Spleen (tissue), 11 donors: ENCODE data around the gene IL36A. TPM values are rescaled to one million over a fixed set of nuclear protein-coding genes. Genes with fewer than 3 reads are reported as not detected.

Experiments used
- DNase-seq: peaks from one replicate; pipeline ENCODE4 v3.0.0-alpha.2; 2020
- H3K27ac ChIP-seq, 8 donors: fragments of 200-600 bp; sonication (generic) in 7 of 8; 1 replicate in 4 of 8; 2 replicates in 4 of 8; pipeline versions ENCODE4 v1.5.0 to v1.8.0; 2016 to 2021; ENCODE audit warnings: inconsistent platforms in 4 of 8, mild to moderate bottlenecking in 4 of 8, moderate library complexity in 1 of 8
- H3K27me3 ChIP-seq, 7 donors: fragments of 200-600 bp; sonication (generic) in 6 of 7; replicated peaks in 1 of 7; 1 replicate in 4 of 7; 2 replicates in 3 of 7; pipeline versions ENCODE4 v1.5.0 to v1.8.0; 2016 to 2021; ENCODE audit warnings: inconsistent platforms in 3 of 7, mild to moderate bottlenecking in 1 of 7
- H3K36me3 ChIP-seq, 6 donors: fragments of 200-600 bp; sonication (generic) in 5 of 6; 1 replicate in 4 of 6; 2 replicates in 2 of 6; pipeline versions ENCODE4 v1.5.0 to v1.8.0; 2016 to 2021; ENCODE audit warnings: inconsistent platforms in 2 of 6
- H3K4me1 ChIP-seq, 6 donors: fragments of 200-600 bp; sonication (generic) in 5 of 6; 1 replicate in 3 of 6; 2 replicates in 3 of 6; pipeline versions ENCODE4 v1.5.0 to v1.8.0; 2016 to 2021; ENCODE audit warnings: inconsistent platforms in 3 of 6
- H3K4me3 ChIP-seq, 8 donors: fragments of 200-600 bp; sonication (generic) in 7 of 8; 1 replicate in 4 of 8; 2 replicates in 4 of 8; pipeline versions ENCODE4 v1.5.0 to v1.8.0; 2016 to 2021; ENCODE audit warnings: inconsistent platforms in 4 of 8, mild to moderate bottlenecking in 4 of 8, moderate library complexity in 2 of 8
- H3K9me3 ChIP-seq, 8 donors: fragments of 200-600 bp; sonication (generic) in 7 of 8; 1 replicate in 4 of 8; 2 replicates in 4 of 8; pipeline versions ENCODE4 v1.5.0 to v1.8.0; 2016 to 2021; ENCODE audit warnings: inconsistent platforms in 4 of 8
- CTCF ChIP-seq, 11 experiments: fragments of 200-600 bp in 7 of 11; fragments of 450-650 bp in 4 of 11; sonication (generic) in 4 of 11; IDR thresholded peaks in 8 of 11; conservative IDR thresholded peaks in 3 of 11; 1 replicate in 7 of 11; 2 replicates in 4 of 11; pipeline versions ENCODE4 v1.4.0 to v1.8.0; 2016 to 2021; ENCODE audit warnings: antibody characterized with exemption in 11 of 11, inconsistent platforms in 4 of 11, mild to moderate bottlenecking in 1 of 11
- POLR2A ChIP-seq, 3 donors: fragments of 450-650 bp; IDR thresholded peaks; one replicate each; pipeline ENCODE4 v1.5.1; 2017; ENCODE audit warnings: antibody characterized with exemption in 3 of 3, mild to moderate bottlenecking in 1 of 3
- POLR2AphosphoS5 ChIP-seq, 3 donors: sonication (generic); formaldehyde crosslinking; IDR thresholded peaks; one replicate each; pipeline ENCODE4 v1.5.1; 2017; ENCODE audit warnings: antibody characterized with exemption in 3 of 3
- WGBS, 5 donors: extraction: QIAGEN DNeasy Blood & Tissue Kit in 3 of 5; methylation state at CpG; one replicate each; pipeline versions ENCODE4 v1.1.5 to v1.1.7; 2013 to 2018; 5-methylcytosine and 5-hydroxymethylcytosine counted together
- intact Hi-C: fragments of 100-400 bp; cut with DNase I; formaldehyde crosslinking; loops from one replicate; pipeline ENCODE4 v1.15.0; 2023; ENCODE audit warnings: low total_unique reads
- polyA plus RNA-seq, 3 donors: library from polyadenylated mRNA; stranded (reverse); fragments of 200-250 nt; gene quantifications; one replicate each; pipeline ENCODE4 v1.2.1, GENCODE V29; 2013
- total RNA-seq, 7 donors: library from RNA; depleted of rRNA in 3 of 7; stranded (reverse); fragments of >200 nt in 3 of 7; fragmentation: NEBNext Ultra II Directional in 4 of 7; extraction: Animal tissue kit (Norgen Biotek cat#: 25700) in 4 of 7; gene quantifications; one replicate each; pipeline versions ENCODE4 v1.1.0 to v1.2.1, GENCODE V29; 2016 to 2021
- donor health status: healthy with polysubstance abuse.
- donor health status: DM: no; HTN: no; CAD: no; lungs with moderate emphysema.
- donor health status: DM: no; HTN: no; CAD: no.
- donor health status: Bipolar disorder and iron deficiency.
- donor health status: healthy.
- donor health status: DM: no; HTN: no; CAD: no.
- donor health status: DM: yes; HTN: yes; CAD: no.

IL36A gene
- total and polyA plus RNA-seq, 10 donors = 0.26 TPM; not detected in 9

GRCh38 chr2:113014067-113014466 lies 8.8 kb downstream of the IL36A start:
- WGBS, 5 donors = 90 to 96% (median 94%) methylated on average over 2 of the region's 2 CpGs

GRCh38 chr2:113015042-113015441 lies 9.8 kb downstream of the IL36A start:
- Histone ChIP-seq H3K27me3 (peaks cover 0 to 31% (median 0%) of the 10 kb centered on the region in 7 donors), H3K36me3 (no peaks in the 10 kb centered on the region), H3K4me1 (no peaks in the 10 kb centered on the region), H3K4me3 (no peak overlapping the region), H3K9me3 (peaks cover 0 to 6% (median 0%) of the 10 kb centered on the region in 8 donors), H3K27ac (no peak overlapping the region)
- intact Hi-C loops = no loop called here
- no peak for TF ChIP-seq CTCF (IDR thresholded peaks at IDR 0.05 in 8 of 11, conservative IDR thresholded peaks at IDR 0.05 in 3 of 11)
- no peak for TF ChIP-seq POLR2AphosphoS5 (IDR thresholded peaks at IDR 0.05)
- no peak for TF ChIP-seq POLR2A (IDR thresholded peaks at IDR 0.05)
- 63 to 81% (median 73%) methylated on average over 1 of the region's 1 CpG for WGBS, 5 donors
- no peak for DNase-seq

More at GRCh38 chr2:113014067-113014466, 8.8 kb downstream of the IL36A start:
- Histone ChIP-seq H3K27ac (no peak overlapping the region), H3K4me1 (no peaks in the 10 kb centered on the region), H3K27me3 (peaks cover 0 to 31% (median 0%) of the 10 kb centered on the region in 7 donors), H3K4me3 (no peak overlapping the region), H3K9me3 (peaks cover 0 to 4% (median 0%) of the 10 kb centered on the region in 8 donors), H3K36me3 (no peaks in the 10 kb centered on the region)
- TF ChIP-seq POLR2A (IDR thresholded peaks at IDR 0.05) (no peak), POLR2AphosphoS5 (IDR thresholded peaks at IDR 0.05) (no peak), CTCF (IDR thresholded peaks at IDR 0.05 in 8 of 11, conservative IDR thresholded peaks at IDR 0.05 in 3 of 11) (no peak)
- intact Hi-C loops = no loop called here
- no peak for DNase-seq

- peaks cover 0 to 6% (median 0%) of the 10 kb centered on the region in 8 donors for H3K9me3 ChIP-seq
- no peak for DNase-seq
- TF ChIP-seq CTCF (IDR thresholded peaks at IDR 0.05 in 8 of 11, conservative IDR thresholded peaks at IDR 0.05 in 3 of 11) = no peak
- no peak for TF ChIP-seq POLR2A (IDR thresholded peaks at IDR 0.05)
- no peak for TF ChIP-seq POLR2AphosphoS5 (IDR thresholded peaks at IDR 0.05)
- H3K4me1 ChIP-seq = no peaks in the 10 kb centered on the region
- H3K27ac ChIP-seq = no peak overlapping the region
- 77 to 94% (median 83%) methylated on average over 2 of the region's 2 CpGs for WGBS, 5 donors
- H3K27me3 ChIP-seq = peaks cover 0 to 31% (median 0%) of the 10 kb centered on the region in 7 donors
- H3K4me3 ChIP-seq = no peak overlapping the region
- intact Hi-C loops = no loop called here
- H3K36me3 ChIP-seq = no peaks in the 10 kb centered on the region
These were observed 10.4 kb downstream of the IL36A start for GRCh38 chr2:113015655-113016054.

GRCh38 chr2:113018509-113018908 lies 13.2 kb downstream of the IL36A start:
- intact Hi-C loops = no loop called here
- TF ChIP-seq POLR2AphosphoS5 (IDR thresholded peaks at IDR 0.05) (no peak), POLR2A (IDR thresholded peaks at IDR 0.05) (no peak), CTCF (IDR thresholded peaks at IDR 0.05 in 8 of 11, conservative IDR thresholded peaks at IDR 0.05 in 3 of 11) (no peak)
- no peak for DNase-seq
- H3K4me1 ChIP-seq = no peaks in the 10 kb centered on the region
- H3K36me3 ChIP-seq = no peaks in the 10 kb centered on the region
- peaks cover 0 to 43% (median 0%) of the 10 kb centered on the region in 7 donors for H3K27me3 ChIP-seq
- no peak overlapping the region for H3K4me3 ChIP-seq
- H3K9me3 ChIP-seq = peaks cover 0 to 6% (median 0%) of the 10 kb centered on the region in 8 donors
- no peak overlapping the region for H3K27ac ChIP-seq
- 72 to 82% (median 77%) methylated on average over 3 of the region's 3 CpGs for WGBS, 5 donors
